ENCODE measurements around the gene FAM227B.

The FAM227B gene

GRCh38 chr15:49287481-49287880 lies 333.1 kb downstream of the FAM227B start:
- no peak overlapping the region for H3K4me3 ChIP-seq (ENCODE audit: low read depth, low read length)
- TF ChIP-seq, protein P1, sequence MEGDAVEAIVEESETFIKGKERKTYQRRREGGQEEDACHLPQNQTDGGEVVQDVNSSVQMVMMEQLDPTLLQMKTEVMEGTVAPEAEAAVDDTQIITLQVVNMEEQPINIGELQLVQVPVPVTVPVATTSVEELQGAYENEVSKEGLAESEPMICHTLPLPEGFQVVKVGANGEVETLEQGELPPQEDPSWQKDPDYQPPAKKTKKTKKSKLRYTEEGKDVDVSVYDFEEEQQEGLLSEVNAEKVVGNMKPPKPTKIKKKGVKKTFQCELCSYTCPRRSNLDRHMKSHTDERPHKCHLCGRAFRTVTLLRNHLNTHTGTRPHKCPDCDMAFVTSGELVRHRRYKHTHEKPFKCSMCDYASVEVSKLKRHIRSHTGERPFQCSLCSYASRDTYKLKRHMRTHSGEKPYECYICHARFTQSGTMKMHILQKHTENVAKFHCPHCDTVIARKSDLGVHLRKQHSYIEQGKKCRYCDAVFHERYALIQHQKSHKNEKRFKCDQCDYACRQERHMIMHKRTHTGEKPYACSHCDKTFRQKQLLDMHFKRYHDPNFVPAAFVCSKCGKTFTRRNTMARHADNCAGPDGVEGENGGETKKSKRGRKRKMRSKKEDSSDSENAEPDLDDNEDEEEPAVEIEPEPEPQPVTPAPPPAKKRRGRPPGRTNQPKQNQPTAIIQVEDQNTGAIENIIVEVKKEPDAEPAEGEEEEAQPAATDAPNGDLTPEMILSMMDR (IDR thresholded peaks at IDR 0.05; ENCODE audit: low read depth, low read length) = no peak

- H3K4me3 ChIP-seq (ENCODE audit: low read depth, low read length) = no peak overlapping the region
- TF ChIP-seq, protein P1 (IDR thresholded peaks at IDR 0.05; ENCODE audit: low read depth, low read length) = no peak
Observed at GRCh38 chr15:49286649-49287404, 333.8 kb downstream of the FAM227B start.

GRCh38 chr15:49282366-49282765 lies 338.3 kb downstream of the FAM227B start:
- H3K4me3 ChIP-seq (ENCODE audit: low read depth, low read length) = no peak overlapping the region
- TF ChIP-seq, protein P1 (IDR thresholded peaks at IDR 0.05; ENCODE audit: low read depth, low read length) = no peak

- TF ChIP-seq, protein P1 (IDR thresholded peaks at IDR 0.05; ENCODE audit: low read depth, low read length) = no peak
- no peak overlapping the region for H3K4me3 ChIP-seq (ENCODE audit: low read depth, low read length)
Observed at GRCh38 chr15:49279521-49280456, 340.8 kb downstream of the FAM227B start.

- TF ChIP-seq, protein P1 (IDR thresholded peaks at IDR 0.05; ENCODE audit: low read depth, low read length) = no peak
Observed at GRCh38 chr15:49278751-49279150, 341.9 kb downstream of the FAM227B start.

More at GRCh38 chr15:49278751-49279150, 341.9 kb downstream of the FAM227B start:
- H3K4me3 ChIP-seq (ENCODE audit: low read depth, low read length) = no peak overlapping the region

Measured in WI38 (cell line).